Measurements from ENCODE around the gene WWC2.

Gene WWC2

DNA sequence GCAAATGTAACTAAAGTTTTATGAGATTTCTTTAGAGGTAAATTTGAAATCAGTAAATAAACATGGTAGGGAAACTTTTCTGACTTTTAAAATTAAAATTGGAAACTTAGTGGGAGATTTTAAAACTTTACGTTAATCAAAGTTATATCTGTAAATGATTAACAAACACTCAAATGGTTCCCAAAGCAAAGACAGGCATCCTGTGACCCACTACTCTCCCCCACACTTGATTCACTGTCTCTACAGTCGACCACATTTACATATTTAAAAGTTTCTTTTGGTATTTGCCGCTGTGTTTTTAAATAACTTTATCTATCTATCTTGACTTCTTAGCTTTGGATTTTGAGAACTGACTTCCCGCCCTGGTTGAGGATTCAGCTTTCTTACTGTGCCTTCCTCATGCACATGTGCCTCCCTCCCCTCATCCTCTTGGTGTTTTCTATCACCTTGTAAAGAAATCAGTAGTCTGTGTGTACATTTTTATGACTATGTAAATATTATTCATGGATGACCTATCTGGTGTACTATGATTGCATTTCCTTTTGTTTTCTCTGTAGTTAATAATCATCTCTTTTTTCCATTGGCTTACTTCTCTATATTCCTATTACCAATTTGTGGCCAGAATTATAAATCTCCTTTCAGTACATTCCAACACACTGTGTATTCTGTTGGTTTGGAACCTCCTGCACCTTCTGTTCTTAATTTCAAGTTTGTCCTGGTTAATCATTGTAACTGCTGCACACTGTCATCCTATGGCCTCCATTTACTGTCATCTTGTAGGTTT, 72.6 kb downstream of the WWC2 start:
- TF ChIP-seq YY1 (IDR thresholded peaks at IDR 0.05; ENCODE audit: low read depth) (no peak), TAF1 (IDR thresholded peaks at IDR 0.05; ENCODE audit: low read depth) (no peak), CEBPB (IDR thresholded peaks at IDR 0.05) (no peak), NFIC (IDR thresholded peaks at IDR 0.05) (no peak), EP300 (IDR thresholded peaks at IDR 0.05; ENCODE audit: borderline replicate concordance) (no peak), RAD21 (IDR thresholded peaks at IDR 0.05; ENCODE audit: low read depth) (no peak)

DNA sequence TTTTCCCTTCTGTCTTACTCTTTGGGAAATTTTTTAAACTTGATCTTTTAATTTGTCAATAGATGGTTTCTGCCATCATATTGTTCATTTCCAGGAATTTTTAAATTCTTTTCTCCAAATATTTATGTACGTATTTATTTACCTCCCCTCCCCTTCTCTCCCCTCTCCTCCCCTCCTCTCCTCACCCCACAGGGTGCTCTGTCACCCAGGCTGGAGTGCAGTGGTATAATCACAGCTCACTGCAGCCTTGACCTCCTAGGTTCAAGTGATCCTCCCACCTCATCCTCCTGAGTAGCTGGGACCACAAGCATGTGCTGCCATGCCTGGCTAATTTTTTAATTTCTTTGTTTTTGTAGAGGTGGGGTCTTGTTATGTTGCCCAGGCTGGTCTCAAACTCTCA, 73.8 kb downstream of the WWC2 start:
- TF ChIP-seq NFIC (IDR thresholded peaks at IDR 0.05) = no peak
- no peak for TF ChIP-seq TEAD4 (IDR thresholded peaks at IDR 0.05)
- TF ChIP-seq RAD21 (IDR thresholded peaks at IDR 0.05; ENCODE audit: low read depth) = no peak
- TF ChIP-seq TCF12 (IDR thresholded peaks at IDR 0.05; ENCODE audit: low read depth) = no peak
- no peak for TF ChIP-seq YY1 (IDR thresholded peaks at IDR 0.05; ENCODE audit: low read depth)

DNA sequence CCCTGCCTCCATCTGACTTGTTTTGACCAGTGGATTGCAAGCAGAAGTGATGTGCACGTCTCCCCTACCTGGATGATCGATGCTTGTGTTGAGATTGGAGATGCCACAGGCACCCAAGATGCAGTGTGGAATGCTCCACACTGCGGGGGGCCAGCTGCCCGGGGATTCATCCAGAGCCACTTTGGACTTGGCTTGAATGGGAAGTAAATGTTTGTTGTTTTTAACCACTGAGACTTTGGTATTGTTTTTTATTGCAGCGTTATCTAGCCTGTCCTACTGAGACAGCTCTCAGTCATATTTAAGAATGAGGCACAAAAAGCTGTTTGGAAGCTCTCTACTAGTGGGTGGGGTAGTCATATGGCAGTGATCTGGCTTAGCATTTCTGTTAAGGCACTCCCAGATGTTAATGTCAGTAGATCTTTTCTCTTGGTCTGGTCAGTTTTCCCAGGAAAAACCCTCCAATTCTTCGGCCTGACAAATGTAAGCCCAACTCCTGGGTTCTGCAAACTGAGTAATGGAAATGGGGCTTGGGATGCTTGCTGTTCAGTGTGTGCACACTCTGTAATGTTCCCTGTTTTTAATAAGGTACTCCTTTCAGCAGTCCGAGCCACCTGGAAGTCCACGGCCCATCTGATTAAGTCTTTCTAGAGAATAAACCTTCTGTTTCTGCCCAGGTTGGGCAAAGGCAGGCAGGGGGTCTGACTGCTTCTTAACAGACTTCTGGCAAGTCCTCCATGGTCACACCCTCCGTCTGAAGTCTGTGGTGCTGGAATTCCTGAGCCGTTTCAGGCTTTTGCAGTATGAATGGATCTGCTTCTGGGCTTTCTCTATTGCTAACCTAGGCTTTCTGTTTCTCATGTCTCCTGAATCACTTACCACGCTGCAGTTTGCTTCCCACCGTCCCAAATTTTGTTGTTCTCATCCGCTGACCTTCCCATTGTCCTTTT, 74.8 kb downstream of the WWC2 start:
- TF ChIP-seq NFIC (IDR thresholded peaks at IDR 0.05) = 0 out of 2 replicates have a peak, but pooled peaks have one; percentile 7
- TF ChIP-seq, protein P1, sequence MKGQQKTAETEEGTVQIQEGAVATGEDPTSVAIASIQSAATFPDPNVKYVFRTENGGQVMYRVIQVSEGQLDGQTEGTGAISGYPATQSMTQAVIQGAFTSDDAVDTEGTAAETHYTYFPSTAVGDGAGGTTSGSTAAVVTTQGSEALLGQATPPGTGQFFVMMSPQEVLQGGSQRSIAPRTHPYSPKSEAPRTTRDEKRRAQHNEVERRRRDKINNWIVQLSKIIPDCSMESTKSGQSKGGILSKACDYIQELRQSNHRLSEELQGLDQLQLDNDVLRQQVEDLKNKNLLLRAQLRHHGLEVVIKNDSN (IDR thresholded peaks at IDR 0.05) = no peak
- no peak for TF ChIP-seq EP300 (IDR thresholded peaks at IDR 0.05; ENCODE audit: borderline replicate concordance)
- peak; percentile 60; the same call in 1 of the 2 replicates for TF ChIP-seq TEAD4 (IDR thresholded peaks at IDR 0.05)
- no peak for TF ChIP-seq ZBTB7A (IDR thresholded peaks at IDR 0.05; ENCODE audit: low read depth)

DNA sequence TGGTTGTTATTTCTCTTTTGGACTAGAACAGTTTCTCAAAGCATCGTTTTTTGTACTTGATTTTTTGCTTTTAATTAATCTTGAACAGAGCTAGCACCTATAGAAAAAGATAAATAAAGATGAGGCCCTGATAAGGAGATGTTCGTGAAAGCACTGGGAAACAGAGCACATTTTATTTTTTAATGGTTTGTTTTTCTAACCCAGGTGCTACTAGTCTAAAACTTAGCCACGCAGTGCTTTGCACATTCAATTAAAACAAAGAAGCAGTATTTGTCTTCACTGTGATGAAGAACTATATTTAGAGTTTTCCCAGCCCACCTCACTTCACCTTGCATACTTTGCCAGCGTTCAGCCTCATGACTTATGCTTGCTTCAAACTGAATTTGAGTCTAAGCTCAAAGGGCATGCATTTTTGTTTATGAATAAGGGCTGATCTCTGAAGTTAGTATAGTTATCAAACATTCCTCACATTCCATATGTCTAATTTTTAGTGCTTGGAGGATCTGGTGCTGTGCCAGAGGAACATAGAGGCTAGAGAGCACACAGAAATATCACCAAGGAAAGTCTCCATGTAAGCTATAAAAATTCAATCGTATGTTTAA, 76.7 kb downstream of the WWC2 start:
- no peak for TF ChIP-seq CEBPB (IDR thresholded peaks at IDR 0.05)
- no peak for TF ChIP-seq RAD21 (IDR thresholded peaks at IDR 0.05; ENCODE audit: low read depth)
- TF ChIP-seq TEAD4 (IDR thresholded peaks at IDR 0.05) = peak; percentile 67

DNA sequence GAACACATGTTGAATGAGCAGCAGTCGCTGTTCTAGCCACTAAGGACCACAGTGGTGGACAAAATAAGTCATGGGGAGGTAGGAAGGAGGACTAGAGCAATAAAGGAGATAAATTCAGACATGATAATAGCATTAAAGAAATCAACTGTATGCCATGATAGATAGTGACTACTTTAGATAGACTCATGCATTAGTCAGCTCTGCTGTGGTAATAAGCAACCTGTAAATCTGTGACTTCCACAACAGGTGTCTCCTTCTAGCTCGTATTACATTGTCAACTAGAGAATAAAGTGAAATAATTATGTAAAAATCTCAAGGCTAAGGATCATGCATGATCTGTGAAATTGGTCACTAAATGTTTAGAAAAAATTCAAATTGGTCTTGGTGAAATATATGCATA, 77.9 kb downstream of the WWC2 start:
- TF ChIP-seq ZBTB7A (IDR thresholded peaks at IDR 0.05; ENCODE audit: low read depth) (no peak), CEBPB (IDR thresholded peaks at IDR 0.05) (no peak), NFIC (IDR thresholded peaks at IDR 0.05) (no peak), TEAD4 (IDR thresholded peaks at IDR 0.05) (no peak), TCF12 (IDR thresholded peaks at IDR 0.05; ENCODE audit: low read depth) (no peak), TAF1 (IDR thresholded peaks at IDR 0.05; ENCODE audit: low read depth) (no peak), FOXM1 (IDR thresholded peaks at IDR 0.05; ENCODE audit: borderline replicate concordance, low read depth) (no peak), EGR1 (IDR thresholded peaks at IDR 0.05) (no peak), CREB1 (IDR thresholded peaks at IDR 0.05; ENCODE audit: low read depth) (no peak)
- TF ChIP-seq, protein P1 (IDR thresholded peaks at IDR 0.05) = no peak

DNA sequence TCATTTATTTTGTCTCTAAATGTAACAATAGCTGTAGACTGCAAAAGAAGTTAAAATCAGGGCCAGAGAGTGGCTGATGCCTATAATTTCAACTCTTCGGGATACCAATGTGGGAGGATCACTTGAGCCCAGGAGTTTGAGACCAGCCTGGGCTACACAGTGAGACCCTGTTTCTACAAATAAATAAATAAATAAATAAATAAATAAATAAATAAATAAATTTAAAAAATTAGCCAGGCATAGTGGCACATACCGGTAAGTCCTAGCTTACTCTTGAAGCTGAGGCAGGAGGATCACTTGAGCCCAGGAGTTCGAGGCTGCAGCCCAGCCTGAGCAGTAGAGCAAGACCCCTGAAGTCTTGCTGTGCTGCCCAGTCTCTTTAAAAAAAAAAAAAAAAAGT, 79.1 kb downstream of the WWC2 start:
- TF ChIP-seq CREB1 (IDR thresholded peaks at IDR 0.05; ENCODE audit: low read depth) = no peak
- TF ChIP-seq, protein P1 (IDR thresholded peaks at IDR 0.05) = no peak
- TF ChIP-seq YY1 (IDR thresholded peaks at IDR 0.05; ENCODE audit: low read depth) = no peak
- no peak for TF ChIP-seq CEBPB (IDR thresholded peaks at IDR 0.05)
- TF ChIP-seq EGR1 (IDR thresholded peaks at IDR 0.05) = no peak
- no peak for TF ChIP-seq EP300 (IDR thresholded peaks at IDR 0.05; ENCODE audit: borderline replicate concordance)
- TF ChIP-seq FOXM1 (IDR thresholded peaks at IDR 0.05; ENCODE audit: borderline replicate concordance, low read depth) = no peak
- TF ChIP-seq, protein P2, sequence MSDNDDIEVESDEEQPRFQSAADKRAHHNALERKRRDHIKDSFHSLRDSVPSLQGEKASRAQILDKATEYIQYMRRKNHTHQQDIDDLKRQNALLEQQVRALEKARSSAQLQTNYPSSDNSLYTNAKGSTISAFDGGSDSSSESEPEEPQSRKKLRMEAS (IDR thresholded peaks at IDR 0.05) = no peak
- no peak for TF ChIP-seq TCF12 (IDR thresholded peaks at IDR 0.05; ENCODE audit: low read depth)
- no peak for TF ChIP-seq ZBTB7A (IDR thresholded peaks at IDR 0.05; ENCODE audit: low read depth)
- no peak for TF ChIP-seq NFIC (IDR thresholded peaks at IDR 0.05)
- no peak for TF ChIP-seq TEAD4 (IDR thresholded peaks at IDR 0.05)
- TF ChIP-seq RAD21 (IDR thresholded peaks at IDR 0.05; ENCODE audit: low read depth) = no peak
- no peak for TF ChIP-seq TAF1 (IDR thresholded peaks at IDR 0.05; ENCODE audit: low read depth)
- TF ChIP-seq, protein P3, sequence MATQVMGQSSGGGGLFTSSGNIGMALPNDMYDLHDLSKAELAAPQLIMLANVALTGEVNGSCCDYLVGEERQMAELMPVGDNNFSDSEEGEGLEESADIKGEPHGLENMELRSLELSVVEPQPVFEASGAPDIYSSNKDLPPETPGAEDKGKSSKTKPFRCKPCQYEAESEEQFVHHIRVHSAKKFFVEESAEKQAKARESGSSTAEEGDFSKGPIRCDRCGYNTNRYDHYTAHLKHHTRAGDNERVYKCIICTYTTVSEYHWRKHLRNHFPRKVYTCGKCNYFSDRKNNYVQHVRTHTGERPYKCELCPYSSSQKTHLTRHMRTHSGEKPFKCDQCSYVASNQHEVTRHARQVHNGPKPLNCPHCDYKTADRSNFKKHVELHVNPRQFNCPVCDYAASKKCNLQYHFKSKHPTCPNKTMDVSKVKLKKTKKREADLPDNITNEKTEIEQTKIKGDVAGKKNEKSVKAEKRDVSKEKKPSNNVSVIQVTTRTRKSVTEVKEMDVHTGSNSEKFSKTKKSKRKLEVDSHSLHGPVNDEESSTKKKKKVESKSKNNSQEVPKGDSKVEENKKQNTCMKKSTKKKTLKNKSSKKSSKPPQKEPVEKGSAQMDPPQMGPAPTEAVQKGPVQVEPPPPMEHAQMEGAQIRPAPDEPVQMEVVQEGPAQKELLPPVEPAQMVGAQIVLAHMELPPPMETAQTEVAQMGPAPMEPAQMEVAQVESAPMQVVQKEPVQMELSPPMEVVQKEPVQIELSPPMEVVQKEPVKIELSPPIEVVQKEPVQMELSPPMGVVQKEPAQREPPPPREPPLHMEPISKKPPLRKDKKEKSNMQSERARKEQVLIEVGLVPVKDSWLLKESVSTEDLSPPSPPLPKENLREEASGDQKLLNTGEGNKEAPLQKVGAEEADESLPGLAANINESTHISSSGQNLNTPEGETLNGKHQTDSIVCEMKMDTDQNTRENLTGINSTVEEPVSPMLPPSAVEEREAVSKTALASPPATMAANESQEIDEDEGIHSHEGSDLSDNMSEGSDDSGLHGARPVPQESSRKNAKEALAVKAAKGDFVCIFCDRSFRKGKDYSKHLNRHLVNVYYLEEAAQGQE (IDR thresholded peaks at IDR 0.05; ENCODE audit: low read depth) = no peak

DNA sequence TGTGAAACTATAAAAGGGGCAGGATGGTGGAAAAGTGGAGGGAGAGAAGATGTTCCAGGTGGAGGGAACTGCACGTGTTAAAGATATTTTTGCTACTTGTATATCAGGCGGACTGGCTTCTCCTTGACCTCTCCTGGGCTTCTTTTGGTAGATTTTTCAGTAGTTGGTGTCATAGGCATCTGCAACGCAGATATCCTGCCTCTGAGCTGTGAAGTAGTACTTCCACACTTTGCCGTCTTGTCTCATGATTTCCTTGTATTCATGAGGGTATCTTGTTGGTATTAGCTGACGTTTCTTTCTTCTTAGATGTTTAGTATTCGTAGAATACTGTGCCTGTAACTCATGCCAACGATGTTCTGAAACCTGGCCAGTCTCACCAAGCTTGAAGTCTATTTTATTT, 81.0 kb downstream of the WWC2 start:
- no peak for TF ChIP-seq ZBTB7A (IDR thresholded peaks at IDR 0.05; ENCODE audit: low read depth)
- TF ChIP-seq EGR1 (IDR thresholded peaks at IDR 0.05) = no peak
- TF ChIP-seq, protein P1 (IDR thresholded peaks at IDR 0.05) = no peak
- no peak for TF ChIP-seq FOXM1 (IDR thresholded peaks at IDR 0.05; ENCODE audit: borderline replicate concordance, low read depth)
- no peak for TF ChIP-seq TAF1 (IDR thresholded peaks at IDR 0.05; ENCODE audit: low read depth)
- TF ChIP-seq TCF12 (IDR thresholded peaks at IDR 0.05; ENCODE audit: low read depth) = no peak
- TF ChIP-seq, protein P2 (IDR thresholded peaks at IDR 0.05) = no peak
- TF ChIP-seq, protein P3 (IDR thresholded peaks at IDR 0.05; ENCODE audit: low read depth) = no peak
- TF ChIP-seq EP300 (IDR thresholded peaks at IDR 0.05; ENCODE audit: borderline replicate concordance) = no peak
- TF ChIP-seq NFIC (IDR thresholded peaks at IDR 0.05) = no peak
- TF ChIP-seq CEBPB (IDR thresholded peaks at IDR 0.05) = no peak
- no peak for TF ChIP-seq TEAD4 (IDR thresholded peaks at IDR 0.05)
- no peak for TF ChIP-seq CREB1 (IDR thresholded peaks at IDR 0.05; ENCODE audit: low read depth)

All from Ishikawa (cell line).